ENCODE results near the gene ARID1B. TPM values are rescaled to one million over a fixed set of nuclear protein-coding genes. Genes with fewer than 3 reads are reported as not detected.

Gene ARID1B
- total RNA-seq, 1 donor from 2014 or later, result 223 TPM

DNA sequence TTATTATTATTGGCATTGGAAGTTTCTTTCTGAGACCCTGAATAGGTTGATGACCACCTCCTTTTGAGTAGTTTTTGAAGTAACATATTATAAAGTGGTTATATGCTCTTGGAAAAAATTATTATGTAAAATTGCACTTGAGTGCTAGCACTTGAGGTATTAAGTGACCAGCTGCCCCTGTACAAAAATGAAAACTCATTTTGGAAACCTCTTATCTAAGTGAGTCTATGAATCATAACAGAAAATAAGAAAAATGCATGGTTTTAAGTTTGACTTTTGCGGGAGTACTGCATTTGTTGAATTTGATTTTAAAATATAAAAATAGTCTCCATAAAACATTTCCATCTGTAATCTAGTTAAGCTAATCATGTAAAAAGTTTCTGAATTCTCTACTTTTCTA lies 297.8 kb downstream of the ARID1B start:
- DNase-seq (ENCODE audit: low spot score), result no peak

DNA sequence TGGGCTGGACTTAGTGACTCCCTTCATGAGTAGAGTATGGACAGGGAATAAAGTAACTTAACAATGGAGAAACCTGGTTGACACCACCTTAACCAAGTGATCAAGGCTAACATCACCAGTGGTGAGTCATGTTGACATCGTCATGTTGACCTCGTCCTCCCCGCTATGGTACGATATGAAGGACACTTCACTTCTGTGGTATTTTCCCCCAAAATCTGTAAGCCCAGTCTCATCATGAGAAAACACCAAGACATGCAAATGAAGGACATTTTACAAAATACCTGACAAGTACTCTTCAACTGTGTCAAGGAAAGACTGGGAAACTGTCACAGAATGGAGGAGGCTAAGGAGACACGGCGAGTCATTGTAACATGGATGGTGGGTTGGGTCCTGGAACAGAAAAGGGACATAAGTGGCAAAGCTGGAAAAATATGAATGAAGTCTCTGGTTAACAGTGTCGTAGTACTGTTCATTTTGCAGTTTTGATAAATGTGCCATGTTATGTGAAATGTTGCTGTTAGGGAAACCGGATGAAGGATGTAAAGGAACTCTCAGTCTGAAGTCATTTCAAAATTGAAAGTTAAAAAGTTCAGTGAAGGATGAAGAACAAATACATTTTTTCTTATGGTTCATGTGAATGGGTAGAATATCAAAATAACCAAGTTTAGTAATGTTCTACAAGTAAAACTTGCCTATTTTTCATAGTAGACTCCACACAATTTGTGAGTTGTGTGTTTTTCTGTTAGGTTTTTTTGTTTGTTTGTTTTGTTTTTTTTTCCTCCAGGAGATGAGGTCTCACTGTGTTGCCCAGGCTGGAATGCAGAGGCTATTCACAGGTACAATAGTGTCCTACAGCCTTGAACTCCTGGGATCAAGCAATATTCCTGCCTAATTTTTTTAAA lies 298.6 kb downstream of the ARID1B start:
- DNase-seq (ENCODE audit: low spot score), result no peak

DNA sequence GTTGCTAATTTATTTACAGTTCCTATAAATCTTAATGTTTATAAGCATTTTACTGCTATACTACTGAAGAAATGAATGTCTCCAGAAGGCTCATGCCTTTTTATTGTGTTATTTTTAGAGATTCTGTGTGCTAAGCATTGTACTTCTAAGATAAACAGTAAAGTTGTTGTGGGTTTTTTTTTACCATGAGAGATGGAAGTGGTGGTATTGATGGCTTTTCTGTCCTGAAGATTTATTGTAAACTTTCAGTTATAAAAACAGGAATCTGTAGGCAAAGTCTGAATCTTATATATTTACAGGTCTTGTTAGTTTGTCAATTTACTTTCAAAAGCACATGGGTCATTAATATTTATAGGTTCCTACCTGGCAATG lies 299.3 kb downstream of the ARID1B start:
- no peak for DNase-seq (ENCODE audit: low spot score)

DNA sequence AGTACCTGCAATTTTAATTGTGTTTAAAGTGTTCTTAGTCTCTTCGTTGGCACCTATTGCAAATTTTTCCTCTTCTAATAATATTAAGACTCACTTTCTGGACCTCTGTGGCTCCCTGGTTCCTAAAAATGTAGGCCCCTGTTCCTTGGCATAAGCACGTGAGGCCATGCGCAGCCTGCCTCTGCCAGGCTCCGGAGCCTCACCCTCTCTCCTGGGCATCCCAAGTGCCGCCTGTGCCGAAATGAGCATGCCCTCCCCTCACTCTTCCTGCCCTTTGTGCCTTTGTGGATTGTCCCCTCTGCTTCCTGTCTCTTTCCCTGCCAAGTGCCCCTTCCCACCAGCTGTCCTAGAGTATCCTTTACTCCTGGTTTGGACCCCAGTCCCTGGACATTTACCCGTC lies 300.1 kb downstream of the ARID1B start:
- no peak for DNase-seq (ENCODE audit: low spot score)

DNA sequence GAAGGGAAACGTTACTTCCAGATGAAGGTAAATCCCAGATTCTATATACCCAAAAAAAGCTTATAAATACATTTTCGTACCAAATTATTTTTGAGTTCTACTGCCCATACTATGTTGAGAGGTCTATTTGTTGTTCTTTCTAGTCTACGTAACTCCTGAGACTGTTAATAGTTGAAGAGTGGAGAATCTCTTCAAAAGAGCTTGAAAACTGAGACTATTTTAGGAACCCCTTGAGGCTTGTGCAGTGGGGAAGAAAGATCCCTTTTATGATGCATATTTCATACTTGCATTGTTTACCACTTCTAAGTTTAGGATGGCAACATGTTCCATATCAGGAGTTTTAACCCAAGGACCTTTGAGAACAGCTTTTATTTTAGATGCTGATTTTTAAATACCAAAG lies 301.1 kb downstream of the ARID1B start:
- DNase-seq (ENCODE audit: low spot score), result no peak

DNA sequence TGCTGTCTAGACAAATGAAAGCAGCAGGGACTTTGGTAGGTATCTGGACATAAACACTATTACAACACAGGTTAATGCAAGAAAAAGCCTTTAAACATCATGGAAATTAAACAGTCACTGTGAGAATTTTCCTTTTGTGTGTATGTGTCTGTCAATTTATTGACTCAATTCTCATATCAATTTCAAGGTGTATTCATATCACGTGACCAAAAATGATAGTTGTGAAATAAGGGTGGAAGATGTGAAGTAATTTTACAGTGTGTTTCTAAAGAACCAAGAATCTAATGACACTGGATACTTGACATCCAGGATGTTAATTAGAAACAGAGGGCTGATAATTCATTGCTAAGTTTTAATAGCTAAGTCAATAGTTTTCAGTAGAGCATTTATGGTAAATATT lies 302.1 kb downstream of the ARID1B start:
- DNase-seq (ENCODE audit: low spot score), result no peak

DNA sequence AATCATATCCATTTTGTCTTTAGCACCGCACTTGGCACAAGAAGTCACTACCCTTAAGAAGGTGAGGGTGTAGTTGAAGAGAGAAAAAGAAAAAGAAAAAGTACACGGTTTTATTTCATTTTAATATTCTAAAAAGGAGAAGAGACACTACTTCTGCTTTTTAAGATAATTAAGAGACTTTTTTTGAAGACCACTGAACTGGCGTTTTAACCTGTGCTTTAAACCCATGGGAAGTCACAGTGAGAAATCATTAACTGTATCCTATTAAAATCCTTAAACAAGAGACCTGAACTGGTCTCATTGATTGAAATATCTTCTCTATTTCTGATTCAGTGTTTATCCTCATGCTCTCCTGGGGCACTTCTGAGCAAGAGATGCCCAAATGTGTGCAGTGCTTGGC lies 302.6 kb downstream of the ARID1B start:
- no peak for DNase-seq (ENCODE audit: low spot score)

DNA sequence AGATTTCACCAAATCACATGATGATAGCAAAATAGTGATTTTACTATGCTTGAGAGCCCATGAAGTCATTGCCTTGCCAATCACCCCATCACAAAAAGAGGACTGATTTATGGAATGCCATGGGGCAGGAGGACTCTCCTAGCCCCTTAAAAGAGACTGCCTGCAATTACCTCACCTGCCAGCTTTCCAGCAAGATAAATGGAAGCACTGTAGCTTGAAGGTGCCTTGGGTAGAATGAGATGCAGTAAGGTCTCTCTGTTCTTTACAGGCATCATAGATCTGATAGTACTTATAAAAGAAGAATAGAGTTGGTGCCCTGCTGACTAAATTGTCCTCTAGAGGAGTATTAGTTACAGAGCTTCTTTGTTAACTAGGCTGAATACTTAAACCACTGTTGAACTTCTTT lies 303.8 kb downstream of the ARID1B start:
- DNase-seq (ENCODE audit: low spot score), result no peak

DNA sequence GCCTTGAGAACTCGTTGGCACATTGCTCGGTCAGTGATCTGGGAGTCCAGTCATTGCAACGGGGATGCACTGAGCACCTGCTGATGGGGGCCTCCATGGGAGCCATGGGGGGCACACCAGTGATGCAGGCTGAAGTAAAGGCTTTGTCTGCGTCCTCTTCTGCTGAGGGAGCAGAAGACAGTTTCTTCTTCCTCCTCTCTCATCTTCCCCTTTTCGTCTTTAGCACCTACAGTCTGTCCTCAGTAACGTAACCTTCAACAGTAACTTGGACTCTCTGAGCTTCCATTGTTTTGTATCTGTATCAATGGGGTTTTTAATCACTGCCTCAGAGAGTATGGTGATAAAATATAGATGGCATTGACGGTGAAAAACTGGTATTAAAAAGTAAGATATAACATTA lies 306.2 kb downstream of the ARID1B start:
- no peak for DNase-seq (ENCODE audit: low spot score)

DNA sequence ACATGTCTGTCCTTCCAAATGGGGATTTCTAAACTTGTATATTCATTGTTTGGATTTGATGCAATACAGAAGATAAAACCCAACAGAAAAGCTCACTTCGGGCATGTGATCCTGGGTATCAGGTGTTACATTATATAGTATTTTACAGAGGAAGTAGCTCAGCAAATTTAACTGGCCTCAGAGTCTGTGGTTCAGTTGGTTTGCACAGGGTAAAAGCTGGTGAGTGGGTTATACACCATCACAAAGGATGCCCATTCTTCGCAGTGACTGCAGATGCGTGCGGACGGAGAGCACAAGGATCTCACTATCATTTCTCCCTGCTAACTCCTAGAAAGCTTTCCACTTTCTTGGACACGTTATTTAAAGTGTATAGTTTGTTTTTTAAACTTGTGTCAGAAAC lies 309.5 kb downstream of the ARID1B start:
- DNase-seq (ENCODE audit: low spot score), result no peak

DNA sequence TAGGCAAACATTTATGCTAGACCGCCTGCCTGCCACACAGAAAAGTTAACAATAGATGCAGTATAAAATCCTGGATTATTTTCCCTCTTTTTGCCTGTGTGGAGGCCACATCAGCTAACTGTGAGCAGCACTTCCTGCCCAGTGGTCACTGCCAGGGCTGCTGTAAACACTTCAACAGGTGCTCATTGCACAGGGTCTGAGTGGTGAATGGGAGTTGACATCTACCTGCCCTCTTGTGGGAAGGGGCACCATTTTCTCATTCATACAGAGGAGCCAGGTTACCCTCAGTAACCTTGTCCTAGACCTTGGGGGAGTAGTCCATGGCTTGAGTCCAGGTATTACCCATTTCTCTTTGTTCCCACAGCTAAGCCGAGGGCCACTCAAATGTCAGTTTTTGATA lies 310.8 kb downstream of the ARID1B start:
- DNase-seq (ENCODE audit: low spot score), result no peak

DNA sequence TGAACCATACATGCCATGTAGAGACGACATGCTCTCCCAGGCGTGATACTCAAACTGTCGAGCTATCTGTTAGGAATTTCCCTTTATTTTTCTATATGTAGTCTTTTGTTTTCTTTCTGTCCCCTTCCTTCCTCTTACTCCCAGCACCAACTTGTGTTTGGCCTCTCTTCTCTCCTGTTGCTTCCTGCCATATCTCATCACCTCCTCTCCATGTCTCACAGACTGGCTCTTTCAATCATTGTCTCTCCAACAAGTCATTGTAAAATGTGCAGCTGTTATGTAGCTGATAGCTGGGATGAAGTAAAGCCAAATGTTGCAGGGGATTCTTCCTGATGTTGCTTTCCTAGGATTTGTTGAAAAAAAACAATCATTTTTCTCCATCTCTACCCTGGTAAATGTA lies 311.7 kb downstream of the ARID1B start:
- DNase-seq (ENCODE audit: low spot score), result no peak

DNA sequence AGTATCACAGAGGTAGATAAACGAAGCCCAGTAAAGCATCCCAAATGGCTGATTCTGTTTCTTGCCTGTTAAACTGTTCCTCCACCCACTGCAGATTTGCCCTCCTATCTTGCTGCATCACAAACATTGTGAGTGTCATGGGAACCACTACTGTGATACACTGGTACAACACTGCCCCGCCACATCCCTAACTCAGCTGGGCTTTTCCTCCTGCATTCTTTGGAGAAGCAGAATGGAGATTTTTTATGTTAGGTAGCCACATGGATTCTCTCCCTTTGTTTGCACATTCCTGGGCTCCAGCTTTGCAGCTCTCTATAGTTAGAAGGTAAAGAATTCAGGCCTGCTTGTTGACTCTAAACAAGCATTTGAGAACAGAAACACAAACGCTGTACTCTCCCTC lies 312.1 kb downstream of the ARID1B start:
- no peak for DNase-seq (ENCODE audit: low spot score)

DNA sequence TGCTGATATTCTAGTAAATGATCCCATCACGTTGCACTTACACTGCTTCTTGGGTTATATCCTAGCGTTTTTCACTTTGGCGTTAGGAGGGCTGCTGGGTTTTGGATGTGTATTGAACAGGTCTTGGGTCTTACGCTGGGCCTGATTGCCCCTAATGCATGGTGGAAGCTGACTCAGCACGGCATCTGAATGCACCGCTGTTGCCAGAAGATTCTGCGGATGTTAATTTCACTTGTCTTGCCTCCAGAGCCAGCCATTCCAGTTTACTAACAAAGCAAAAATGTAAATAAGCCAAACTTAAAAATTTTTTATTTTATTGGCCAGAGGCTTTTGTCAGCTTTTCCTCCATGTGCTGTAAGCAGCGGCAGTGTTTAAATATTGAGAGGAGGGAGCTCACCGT lies 312.7 kb downstream of the ARID1B start:
- no peak for DNase-seq (ENCODE audit: low spot score)

DNA sequence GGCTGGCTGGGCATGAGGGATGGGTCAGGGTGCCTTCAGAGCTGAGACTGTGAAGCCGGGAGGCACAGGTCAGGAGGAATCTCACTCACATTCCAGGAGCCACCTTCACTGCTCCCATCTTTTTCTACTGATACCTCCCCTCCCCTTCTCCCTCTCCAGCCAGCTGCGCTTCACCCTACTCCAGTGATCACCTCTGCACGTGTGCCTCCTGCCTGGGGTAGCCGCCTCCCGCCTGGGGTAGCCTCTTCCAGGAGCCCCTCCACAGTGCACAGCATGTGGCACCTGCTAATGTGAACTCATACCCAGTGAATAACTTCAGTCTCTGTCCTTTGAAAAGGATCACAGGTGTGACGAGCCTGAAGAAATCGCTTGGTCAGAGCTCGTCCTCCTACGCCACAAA lies 313.6 kb downstream of the ARID1B start:
- DNase-seq (ENCODE audit: low spot score), result no peak

DNA sequence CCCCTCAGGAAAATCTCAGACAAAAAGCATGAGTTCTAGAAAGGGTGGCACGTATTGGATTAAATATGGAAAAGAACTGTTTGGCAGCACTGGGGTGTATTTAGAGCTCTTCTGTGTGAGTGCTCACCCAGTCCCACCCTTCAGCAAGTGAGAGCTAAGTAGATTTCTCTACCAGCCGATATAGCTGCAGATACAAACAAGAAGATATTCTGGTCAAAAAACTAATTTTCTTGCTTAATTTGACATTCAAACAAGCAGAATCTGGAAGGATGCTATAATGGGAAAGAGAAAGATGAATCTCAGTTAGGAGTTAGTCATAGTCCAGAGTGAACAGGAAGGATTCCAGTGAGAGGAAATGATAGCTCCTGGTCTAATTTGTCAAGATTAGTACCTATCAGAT lies 314.1 kb downstream of the ARID1B start:
- no peak for DNase-seq (ENCODE audit: low spot score)

DNA sequence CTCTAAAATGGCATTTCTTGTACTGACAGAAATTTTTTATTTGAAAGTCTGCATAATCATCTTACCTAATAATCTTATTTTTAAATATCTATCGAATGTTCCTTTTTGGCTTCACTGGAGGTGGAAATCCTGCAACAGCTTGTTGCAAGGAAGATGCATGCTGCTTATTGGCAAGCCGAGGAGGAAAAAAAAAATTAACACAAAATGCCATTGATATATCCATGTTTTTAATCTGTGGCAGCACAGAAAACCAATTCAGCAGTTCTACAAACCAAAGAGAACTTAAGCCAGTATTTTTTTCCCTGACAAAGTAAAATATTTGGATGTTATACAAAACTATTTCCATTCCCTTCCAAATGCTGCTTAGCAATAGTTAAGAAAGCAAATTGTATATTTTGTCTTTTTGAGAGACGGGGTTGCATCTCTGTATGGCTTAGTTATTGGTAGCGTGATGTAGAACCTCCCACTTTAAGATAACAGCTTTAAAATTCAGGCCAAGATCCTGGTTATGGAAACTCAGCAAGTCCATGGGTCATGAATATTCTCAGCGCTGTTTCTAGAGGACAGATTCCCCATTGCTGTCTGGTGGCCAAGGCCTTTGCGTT lies 314.8 kb downstream of the ARID1B start:
- DNase-seq (ENCODE audit: low spot score), result no peak

DNA sequence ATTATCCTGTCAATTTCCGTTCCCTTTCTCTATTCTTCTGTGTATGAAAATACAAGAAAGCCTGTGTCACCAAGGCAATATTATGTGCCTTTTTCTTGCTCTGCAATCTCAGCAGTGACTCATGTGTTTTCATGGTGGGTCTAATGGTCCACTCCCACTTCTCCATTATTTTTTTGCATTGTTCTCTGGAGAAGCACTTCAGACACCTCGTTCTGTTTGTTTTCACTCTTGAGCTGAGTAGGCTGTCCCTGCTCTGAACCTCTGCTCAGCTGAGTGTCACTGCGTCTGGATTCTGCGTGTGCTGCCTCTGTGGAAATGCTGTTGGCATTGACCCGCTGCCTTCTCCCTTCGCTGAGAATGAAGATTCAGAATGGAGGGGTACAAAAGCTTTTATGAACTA lies 315.6 kb downstream of the ARID1B start:
- no peak for DNase-seq (ENCODE audit: low spot score)

DNA sequence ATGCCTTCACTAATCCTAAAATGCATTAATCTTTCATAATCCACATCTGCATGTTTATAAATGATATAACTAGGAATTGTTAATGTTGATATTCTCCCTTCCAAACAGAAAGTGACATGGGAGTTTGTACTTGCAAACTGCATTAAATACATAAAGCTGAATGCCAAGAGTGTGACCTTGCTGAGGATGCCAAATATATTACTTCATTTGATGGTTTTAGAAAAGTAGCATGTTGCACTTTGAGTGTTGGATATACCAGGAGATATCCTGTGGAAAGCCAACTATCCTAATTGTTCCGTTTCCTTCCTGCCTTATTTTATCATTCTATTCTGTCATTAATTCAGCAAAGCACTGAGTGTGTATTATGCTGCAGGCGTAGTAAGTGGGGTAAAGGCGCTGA lies 316.4 kb downstream of the ARID1B start:
- DNase-seq (ENCODE audit: low spot score), result no peak

DNA sequence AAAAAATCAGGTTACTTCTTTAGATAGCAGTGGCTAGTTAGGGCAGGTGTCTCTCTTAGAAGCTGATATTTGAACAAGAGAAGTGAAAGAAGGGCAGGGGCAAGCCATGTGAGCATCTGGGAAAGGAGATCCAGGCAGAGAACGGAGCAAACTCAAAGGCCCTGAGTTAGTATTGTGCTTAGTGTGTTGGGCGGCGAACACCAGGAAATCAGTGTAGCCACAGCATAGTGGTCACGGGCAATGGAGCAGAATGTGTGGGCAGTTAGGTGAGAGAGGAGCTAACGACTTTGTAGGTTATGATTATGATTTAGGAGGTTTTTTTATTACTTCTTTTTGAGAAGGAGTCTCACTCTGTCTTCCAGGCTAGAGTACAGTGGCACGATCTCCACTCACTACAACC lies 316.9 kb downstream of the ARID1B start:
- DNase-seq (ENCODE audit: low spot score), result no peak

DNA sequence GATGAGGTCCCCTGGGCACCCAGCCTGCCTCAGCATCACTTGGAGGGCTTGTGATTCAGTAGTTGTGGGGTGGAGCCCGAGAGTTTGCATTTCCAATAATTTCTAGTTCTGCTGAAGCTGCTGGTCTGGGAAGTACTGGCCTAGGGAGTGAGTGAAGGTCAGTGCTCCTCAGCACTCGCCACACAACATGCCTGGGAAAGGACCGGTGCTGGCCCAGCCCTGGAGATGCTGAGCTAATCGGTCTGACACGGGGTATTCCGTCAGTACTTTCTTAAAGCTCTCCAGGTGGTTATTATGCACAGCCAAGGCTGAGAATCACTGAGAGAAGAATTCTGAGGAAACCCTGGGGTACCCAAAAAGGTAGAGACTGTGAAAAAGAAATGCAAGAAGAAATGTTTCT lies 317.9 kb downstream of the ARID1B start:
- DNase-seq (ENCODE audit: low spot score), result no peak

DNA sequence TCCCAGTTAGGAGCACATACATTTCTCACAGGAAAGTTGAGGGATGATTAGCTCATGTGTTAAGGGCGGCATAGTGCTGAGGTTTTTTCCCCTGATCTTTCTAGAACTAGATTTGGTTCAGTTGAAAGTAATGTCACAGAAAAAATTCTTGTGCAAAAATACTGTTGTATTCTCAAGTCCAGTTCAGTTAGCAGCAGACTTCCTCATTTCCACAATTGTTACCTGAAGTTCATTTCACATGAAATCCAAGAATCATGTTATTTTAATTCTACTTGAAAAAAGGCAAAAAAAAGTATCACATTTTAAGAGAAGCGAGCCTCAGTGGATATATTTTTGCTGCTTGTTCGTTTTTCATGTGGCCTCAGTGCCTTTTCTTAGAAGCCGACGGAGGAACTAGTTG lies 318.4 kb downstream of the ARID1B start:
- no peak for DNase-seq (ENCODE audit: low spot score)

DNA sequence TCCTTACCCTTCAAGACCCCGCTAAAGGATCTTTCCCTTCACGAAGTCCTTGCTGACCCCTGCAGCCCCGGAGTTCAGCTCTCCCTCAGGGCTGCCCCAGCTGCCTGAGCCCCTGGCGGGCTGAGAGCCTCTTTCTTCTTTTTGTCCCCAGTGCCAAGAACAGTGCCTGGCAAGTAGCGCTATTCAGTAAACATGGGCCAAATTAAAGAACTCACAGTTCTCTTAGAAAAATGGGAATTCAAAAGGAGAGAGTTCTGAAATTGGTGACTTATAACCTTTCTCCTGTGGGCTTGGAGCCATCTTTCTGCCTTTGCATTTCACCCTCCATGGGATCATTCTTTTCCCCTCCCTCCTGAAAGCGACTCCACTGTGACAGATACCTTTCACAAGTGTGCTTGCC lies 318.9 kb downstream of the ARID1B start:
- no peak for DNase-seq (ENCODE audit: low spot score)

DNA sequence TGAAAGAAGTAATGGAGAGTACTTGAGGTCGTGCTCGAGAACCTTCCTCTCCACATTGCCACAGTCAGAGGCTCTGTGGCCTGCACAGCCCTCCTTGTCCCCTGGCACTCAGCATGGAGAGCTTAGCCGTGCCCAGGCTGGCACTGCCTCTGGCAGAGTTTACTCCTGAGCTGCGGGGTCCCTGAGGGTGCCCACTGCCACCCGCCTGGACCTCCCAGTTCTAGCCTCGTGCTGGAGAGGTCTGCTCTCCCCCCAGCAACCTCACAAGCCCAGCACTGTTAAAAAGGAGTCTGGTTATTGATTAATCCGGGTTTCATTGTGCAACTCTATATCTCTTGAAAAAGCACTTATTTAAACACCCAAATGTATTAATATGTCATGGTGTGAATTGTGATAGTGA lies 319.3 kb downstream of the ARID1B start:
- no peak for DNase-seq (ENCODE audit: low spot score)
